CD4-positive, alpha-beta T cell treated with Interleukin-17A for 4 hours (primary cell): ENCODE measurements around the gene IRX6.

Source experiments
- DNase-seq: peaks from one replicate; pipeline ENCODE4 v3.0.0-alpha.2; 2020; ENCODE audit warnings: mixed read lengths

The IRX6 gene

DNA sequence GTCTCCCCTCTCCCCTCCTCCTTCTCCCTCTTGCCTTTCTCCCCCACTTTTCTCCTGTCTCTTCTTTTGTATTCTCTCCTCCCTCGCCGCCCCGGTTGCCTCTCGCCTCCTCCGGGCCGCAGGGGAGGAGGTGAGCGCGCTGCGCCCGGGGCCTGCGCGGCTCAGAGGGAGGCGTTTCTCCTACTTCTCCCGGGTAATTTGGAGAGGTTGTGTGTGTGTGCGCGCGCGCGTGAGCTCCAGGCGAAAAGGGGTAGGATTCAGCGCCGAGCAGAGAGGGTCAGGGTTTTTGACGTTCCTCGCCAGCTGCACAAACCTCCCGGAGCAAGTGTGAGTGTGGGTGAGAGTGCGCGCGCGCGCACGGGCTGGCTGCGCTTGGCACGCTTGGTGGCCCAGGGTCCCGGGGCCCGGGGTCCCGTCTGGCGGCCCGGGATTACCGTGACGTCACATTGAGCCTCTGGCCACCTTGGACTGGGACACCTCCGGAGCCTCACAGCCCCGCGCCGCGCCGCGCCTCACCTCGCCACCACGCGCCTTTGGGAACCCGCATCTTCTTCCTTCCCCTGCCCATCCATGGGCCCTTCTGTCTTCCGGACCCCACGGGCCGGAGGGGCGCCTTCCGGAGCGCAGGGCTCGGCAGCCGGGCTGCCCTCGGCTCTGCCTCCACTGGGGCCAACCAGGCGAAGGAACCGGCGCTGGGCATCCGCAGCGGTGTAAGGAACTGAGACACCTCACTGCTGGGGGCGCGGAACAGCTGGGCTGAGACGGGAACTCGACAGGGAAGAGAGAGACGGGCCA lies 479 bp downstream of the IRX6 start:
- no peak for DNase-seq

DNA sequence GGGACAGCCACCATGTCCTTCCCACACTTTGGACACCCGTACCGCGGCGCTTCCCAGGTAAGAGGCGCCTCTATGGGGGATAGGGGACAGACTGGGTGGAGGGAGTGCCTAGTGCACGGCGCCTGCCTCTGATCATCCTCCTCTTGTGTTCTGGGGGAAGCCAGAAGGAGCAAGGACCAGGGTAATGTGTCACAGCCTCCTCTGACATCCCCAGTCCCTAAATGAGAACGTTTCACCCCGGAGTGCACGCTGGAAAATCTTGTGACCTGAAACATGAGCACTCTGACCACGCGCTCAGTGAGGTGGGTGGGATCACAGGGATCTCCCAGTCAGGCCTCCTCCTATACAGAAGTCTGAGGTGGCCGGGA lies 1.1 kb downstream of the IRX6 start:
- no peak for DNase-seq

DNA sequence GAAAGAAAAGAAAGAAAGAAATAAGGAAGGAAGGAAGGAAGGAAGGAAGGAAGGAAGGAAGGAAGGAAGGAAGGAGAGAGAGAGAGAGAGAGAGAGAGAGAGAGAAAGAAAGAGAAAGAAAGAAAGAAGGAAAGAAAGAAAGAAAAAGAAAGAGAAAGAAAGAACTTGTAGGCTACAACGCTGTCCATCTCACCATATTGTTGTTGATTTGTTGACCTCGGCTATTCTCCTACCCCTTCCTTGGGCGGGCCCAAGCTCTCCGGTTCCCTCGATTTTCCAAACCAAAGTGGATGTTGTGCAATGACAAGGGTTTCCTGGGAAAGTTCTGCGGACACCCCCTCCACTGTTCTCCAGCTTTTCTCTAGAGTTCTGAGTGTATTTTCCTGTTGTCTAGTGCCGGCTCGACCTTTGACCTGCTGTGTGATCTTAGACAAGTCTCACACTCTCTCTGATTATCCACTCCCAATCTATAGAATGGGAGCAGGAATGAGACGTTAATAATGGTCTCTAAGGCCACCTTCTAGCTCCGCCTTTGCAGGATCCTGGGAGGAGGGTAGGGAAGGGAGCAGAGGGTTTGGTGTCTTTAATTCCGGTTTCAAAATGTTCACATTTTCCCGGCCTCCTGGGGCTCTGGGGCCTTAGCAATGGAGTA lies 1.6 kb downstream of the IRX6 start:
- DNase-seq: no peak

DNA sequence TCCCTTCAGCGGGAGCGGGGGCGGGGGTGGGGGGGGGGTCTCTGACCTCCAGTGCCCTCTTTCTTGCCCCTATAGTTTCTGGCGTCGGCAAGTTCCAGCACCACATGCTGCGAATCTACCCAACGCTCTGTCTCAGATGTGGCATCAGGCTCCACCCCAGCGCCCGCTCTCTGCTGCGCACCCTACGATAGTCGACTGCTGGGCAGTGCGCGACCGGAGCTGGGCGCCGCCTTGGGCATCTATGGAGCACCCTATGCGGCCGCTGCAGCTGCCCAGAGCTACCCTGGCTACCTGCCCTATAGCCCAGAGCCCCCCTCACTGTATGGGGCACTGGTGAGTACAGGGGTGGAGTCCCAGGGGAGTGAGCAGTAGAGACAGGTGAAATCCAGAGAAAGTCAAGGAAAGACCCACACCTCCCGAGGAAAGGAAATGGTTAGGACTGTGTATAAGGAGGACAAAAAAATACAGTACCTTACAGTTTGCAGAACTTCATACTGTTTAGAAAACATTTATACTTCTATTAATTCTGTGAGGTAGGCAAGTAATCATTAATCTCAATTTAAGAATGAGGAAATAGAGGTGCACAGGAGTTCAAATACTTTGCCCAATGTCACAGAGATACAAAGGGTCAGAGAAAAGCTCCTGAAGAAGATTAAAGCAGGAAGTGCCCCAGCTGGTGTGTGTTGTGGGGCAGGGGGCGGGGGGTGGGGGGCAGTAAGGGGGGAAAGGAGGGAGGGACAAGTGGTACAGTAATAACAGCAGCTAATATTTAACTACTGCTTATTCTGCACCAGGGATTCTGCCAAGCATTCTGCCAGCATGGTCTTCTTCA lies 2.5 kb downstream of the IRX6 start:
- DNase-seq: no peak

DNA sequence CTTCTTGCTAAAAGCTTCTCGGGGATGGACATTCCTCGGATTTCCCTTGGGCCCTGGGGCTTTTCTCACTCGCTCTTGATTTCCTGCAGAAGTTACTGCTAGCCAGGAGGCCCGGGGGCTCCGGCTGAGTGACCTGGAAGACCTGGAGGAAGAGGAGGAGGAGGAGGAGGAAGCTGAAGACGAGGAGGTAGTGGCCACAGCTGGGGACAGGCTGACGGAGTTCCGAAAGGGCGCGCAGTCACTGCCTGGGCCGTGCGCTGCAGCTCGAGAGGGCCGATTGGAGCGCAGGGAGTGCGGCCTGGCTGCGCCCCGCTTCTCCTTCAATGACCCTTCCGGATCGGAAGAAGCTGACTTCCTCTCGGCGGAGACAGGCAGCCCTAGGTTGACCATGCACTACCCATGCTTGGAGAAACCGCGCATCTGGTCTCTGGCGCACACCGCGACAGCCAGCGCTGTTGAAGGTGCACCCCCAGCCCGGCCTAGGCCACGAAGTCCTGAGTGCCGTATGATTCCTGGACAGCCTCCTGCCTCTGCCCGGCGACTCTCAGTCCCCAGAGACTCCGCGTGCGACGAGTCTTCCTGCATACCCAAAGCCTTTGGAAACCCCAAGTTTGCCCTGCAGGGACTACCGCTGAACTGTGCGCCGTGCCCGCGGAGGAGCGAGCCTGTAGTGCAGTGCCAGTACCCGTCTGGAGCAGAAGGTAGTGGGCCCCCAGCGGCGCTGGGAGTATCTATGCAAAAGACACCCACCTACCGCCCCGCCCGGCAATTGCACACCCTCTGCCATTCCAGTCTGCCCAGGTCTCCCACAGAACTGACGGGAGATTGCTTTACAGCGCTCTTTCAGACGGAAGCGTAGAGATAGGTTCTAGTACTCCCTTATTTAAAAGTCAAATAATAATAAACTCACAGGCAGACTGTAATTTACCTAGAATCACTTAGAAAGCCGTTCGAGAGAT lies 4.9 kb downstream of the IRX6 start:
- DNase-seq: no peak

DNA sequence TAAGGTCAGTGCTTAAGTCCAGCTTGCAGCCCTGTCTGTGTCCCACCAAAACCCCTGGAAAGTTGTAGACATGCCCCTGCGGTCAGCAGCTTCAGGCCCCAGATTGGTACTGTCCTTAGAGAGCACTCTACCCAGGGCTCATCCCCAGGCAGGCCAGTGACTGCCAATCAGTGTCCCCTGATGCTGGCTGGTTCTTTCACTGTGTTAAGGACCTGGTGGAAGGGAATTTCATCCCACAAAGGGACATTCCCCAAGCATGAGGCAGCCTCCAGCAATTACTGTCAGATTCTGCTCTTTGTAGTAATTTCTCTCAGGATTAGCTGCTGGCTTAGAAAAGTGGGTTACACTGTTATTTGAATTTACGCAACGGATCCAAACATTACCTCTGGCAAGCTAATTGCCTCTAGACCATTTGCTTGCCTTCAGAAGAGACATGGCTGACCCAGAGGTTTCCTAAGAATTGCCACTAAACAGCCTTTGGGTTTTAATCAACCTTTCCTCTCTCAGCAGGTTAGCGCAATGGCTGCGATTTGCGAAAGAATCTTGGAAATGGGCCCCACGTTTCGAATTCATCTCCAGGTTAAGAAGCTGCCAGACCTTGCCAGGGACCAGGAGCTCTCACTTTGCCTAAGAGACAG lies 5.9 kb downstream of the IRX6 start:
- DNase-seq: no peak

DNA sequence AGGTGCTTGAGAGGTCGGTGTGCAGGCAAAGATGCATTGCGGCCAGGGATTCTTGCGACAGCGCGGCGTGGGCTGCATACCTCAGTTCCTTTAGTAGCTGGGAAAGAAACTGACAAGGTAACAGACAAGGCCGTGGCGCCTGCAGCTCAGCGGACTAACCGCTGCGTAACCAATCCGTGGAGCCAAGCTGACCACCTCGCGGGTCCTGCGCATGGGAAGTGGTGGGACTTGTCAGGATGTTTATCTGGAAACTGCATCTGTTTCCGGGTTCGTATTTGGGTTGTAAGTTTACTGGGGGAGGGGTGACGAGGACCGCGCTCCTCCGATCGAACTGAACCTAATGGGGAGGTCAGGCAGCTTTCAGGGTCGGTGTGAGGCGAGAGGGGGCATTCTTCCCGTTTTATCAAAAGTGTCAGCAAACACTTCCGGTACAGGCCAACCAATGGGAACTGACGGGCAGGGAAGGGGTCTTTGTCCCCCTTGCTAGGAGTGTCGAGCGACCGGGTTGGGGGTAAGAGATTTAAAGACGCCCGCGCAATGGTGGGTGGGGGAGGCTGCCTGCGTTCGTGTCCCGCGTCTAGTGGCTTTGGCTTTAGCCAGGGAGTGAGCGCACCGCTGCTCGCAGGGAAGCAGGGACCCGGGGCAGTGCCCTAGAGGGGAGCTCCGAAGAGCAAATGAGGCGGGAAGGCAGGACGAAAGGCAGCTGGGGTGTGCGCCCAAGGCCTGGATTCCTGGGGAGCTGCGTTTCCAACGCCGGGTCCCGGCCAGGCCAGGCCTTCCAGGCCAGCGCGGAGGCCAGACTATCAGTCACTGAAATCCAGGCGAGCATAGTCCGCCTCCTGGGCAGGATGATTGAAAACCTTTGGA lies 7.0 kb downstream of the IRX6 start:
- no peak for DNase-seq

DNA sequence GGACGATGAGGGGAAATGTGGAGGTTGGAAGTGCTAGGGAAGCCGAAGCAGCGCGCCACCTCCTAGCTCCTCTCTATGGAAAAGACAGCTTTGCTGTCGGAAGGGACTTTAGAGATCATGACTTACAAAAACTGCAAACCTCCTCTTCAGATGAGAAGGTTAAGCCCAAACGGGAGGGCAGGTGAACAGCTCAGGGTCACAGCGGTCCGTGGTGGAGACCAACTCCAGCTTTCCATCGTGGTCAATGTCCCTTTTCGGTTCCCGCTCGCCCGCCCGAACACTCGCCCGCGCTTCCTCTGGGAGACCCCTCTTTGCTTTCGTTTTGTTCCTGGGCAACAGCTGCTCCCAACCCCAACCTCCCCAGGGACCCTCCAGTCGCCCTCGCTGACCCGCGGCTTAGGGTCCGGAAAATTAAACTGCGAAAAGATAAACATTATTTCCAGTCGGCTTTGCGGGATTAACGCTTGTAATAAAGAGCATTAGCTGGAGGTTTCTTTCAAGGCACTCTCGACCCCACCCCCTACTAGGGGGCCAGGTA lies 7.7 kb downstream of the IRX6 start:
- DNase-seq: no peak

DNA sequence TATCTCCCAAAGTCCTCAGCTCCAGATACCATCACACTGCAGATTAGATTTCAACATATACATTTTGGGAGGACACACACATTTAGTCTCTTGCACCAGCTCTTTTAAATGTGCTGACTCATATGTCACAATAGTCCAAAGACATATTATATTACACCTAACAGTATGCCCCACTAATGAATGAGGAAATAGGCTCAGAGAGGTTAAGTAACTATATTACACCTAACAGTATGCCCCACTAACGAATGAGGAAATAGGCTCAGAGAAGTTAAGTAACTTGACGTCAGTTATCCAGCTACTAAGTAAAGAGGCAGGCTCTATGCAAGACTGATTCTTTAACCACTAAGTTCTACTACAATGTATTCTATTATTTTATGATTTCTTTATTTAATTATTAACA lies 9.7 kb downstream of the IRX6 start:
- DNase-seq: no peak

DNA sequence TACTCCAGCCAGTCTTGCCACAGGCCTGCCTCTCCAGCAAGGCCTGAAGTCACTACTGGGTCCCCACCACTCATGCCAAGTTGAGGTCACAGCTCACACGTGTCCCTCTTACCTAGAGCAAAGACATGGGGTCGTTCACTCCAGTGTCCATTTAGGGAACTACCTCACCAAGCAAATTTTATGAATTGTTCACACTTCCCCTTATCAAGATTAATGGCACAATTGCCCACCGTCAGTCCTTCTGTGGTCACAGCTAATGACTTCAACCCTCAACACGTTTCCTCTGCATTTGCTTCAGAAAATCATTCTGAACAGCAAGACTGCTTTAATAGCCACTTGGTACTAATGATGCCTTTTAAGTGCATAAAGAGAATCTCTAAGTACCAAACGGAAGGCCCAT lies 14.6 kb downstream of the IRX6 start:
- DNase-seq: no peak

DNA sequence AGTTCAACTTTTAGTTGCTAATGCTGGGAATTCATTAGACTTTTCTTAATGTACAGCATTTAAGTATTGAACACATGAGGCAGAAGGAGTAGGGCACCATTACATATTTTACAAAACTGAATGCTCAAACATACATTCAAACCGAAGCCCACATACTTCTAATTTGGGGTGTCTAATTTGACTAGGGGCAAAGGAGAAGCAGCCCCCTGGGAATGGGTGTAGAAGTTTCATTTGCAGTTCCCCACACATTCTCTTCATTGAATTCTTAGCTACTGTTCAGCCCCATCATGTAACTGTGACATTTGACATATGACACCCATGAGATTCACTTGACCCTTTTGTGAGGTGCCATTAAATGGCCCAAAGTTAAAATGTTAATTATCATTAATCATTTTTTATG lies 16.4 kb downstream of the IRX6 start:
- DNase-seq: no peak

DNA sequence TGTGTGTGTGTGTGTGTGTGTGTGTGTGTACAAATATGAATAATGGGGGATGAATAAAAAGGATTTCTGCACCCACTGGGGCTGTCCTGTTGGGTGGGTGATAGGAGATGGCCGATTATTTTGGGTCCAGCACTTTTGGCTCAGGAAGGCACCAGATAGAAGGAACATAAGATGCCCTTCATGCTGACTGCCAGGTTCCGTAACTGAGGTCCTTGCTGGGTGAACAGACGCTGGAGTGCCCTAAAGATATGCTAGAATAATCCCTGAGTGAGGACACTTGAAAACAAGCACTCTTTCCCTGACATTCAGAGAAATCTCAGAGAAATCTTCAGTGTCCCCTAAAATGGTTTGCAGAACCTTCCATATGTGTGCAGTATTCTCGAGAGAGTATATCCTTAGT lies 17.7 kb downstream of the IRX6 start:
- no peak for DNase-seq

DNA sequence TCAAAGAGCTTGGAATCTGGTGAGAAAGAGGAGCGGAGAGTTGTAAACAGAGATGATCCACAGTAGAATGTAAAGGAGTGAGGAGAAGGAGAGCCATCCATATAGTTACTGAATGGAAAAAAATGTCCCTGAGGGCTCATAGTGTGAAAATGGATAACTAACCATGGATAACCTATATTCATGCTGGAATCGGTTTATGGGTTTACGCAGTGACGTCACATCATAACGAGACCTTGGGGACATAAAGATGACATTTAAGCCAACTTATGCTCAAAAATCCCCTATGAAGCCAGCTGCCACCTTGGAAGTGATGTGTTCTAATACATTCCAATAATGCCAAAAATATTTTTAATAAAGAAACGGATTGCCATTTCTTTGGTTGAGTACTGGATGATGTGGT lies 22.5 kb downstream of the IRX6 start:
- no peak for DNase-seq

DNA sequence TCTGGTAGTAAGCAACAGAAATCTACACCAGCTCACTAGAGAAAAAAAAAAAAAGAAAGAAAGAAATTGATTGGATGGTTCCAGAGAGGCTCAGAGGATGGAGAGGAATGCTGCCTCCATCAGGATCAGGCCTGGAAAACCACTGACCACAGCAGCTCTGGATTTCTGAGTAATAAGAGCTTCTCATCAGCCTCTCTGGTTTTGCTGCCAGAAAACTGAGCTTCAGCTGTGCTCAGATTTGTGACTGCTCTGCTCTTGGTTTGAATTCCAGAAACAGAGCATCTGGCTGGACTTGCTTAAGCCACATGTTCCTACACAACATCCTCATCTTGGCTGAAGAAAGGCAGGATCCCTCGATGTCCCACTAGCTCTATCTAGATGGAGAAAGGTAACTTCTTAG lies 25.9 kb downstream of the IRX6 start:
- no peak for DNase-seq

DNA sequence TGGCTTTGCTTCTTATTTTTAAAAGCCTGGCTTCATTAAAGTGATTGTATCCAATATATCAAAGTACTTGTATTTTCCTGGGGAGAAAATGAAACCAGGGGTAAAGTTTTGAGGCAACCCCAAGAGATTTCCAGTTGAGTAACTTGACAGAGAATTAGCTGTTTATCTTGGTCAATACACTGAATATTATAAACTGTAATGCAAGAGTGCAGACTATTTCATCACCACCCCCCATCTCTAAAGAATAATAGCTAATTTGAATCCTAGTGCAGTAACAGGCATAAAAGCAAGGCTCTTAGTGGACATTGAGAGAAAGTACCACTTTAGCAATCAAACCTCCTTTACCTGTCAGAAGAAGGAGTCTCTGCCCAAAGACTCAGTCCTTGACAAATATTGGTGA lies 27.0 kb downstream of the IRX6 start:
- no peak for DNase-seq

DNA sequence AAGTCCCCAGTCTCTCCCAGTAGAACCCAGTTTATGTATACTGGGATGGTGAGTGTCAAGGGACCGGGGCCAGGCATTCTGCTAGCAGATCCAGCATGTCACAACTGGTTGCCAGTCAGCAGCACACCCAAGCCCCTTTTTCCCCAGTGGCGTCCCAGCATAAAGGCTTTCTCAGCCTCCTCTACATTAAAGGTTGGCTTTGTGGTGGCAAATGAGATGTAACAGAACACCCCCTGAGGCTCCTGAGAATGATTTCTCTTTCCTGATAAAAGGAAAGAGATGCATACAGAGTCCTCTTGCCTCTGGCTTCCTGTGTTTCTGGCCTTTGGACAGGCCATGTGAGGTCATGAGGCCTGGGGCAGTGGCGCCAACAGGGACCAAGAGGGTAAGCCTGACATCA lies 27.9 kb downstream of the IRX6 start:
- DNase-seq: no peak

DNA sequence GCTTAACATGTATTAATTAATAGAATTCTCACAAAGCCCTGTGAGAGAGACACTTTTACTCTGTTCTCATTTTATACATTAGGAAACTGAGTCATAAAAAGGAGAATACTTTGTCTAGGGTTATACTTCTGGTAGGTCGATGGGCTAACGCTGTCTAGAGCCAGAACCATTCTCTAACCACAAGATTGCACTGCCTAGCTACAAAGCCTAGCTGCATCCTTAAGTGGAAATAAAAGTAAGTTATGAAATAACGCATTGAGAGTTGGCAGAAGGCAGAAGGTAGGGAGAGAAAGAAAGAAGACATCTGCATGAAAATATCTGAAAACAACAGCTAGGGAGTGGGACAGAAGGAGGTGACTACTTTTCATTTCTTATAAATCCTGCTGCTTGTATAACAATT lies 33.2 kb downstream of the IRX6 start:
- no peak for DNase-seq

DNA sequence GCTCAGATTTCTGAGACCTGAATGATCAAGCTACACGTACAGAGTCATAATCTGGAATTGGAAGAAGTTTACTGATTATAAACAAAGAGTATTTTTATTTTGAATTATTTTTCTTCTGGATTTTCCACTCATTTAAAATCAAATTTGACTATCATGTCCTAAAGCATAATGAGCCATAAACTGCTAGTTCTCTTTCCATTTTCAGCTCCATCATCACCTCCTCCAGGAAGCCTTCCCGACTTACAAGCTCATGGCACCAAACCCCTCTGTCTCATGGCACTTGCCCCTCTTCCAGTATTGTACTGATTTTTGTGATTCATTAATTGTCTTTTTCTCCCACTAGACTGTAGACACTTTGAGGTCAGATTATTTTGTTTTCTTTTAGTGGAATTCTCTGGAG lies 35.9 kb downstream of the IRX6 start:
- DNase-seq: no peak

DNA sequence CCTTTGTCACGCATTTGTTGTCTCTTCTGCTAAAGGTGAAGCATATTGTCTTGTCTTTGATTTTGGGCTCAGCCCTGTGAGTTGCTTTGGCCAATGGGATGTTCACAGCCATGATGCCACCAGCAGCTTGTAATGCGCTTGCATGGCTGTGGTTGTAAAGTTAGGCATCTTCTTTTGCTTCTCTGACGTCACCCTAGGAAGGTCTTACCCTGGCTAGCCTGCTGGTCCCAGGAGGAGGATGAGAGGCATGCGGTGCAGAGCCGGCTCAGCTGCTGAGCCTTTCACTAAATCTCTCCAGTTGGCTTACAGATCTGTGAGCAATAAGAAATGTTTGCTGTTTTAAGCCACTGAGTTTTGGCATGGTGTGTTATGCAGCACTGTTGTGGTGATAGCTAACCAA lies 40.8 kb downstream of the IRX6 start:
- DNase-seq: no peak

DNA sequence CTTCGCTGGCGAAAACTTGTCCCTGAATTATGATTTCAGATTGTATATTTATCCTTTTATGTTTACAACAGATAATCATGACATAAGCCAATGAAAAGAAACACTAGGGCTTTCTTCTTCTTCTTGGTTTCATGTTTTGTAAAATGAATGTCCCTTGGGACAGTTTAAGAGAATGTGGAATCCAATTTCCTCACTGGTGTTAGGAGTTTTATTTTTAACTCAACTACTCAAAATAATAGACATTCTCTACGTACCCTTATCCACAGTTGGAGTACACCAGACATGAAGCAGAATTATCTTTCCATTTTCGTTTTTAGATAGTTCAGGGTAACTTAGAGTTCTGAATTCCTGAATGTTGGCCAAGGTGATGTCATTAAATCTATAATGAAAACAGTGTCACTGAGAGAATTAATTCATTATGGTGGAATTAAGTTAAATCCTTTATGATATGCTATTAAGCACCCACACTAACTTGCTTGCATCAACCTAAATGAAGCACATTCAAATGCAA lies 43.4 kb downstream of the IRX6 start:
- no peak for DNase-seq
